Measurements from ENCODE around the gene IPCEF1.
"Not testable (repeated sequence)": the region's sequence is repeated elsewhere in the genome, so short reads cannot be mapped to it uniquely, and the experiment has no call there.

The IPCEF1 gene

GRCh38 chr6:154370545-154370944 lies 13.9 kb upstream of the IPCEF1 start:
- DNase-seq = no peak

GRCh38 chr6:154367839-154368695 lies 11.5 kb upstream of the IPCEF1 start:
- no peak for DNase-seq

- DNase-seq = no peak
Observed at GRCh38 chr6:154367336-154367735, 10.7 kb upstream of the IPCEF1 start.

GRCh38 chr6:154363821-154364220 lies 7.2 kb upstream of the IPCEF1 start:
- DNase-seq = no peak

- DNase-seq = no peak
Observed at GRCh38 chr6:154361476-154361875, 4.9 kb upstream of the IPCEF1 start.

- no peak for DNase-seq
Observed at GRCh38 chr6:154360476-154360875, 3.9 kb upstream of the IPCEF1 start.

- DNase-seq = no peak
Observed at GRCh38 chr6:154359679-154360078, 3.1 kb upstream of the IPCEF1 start.

GRCh38 chr6:154359161-154359574 lies 2.6 kb upstream of the IPCEF1 start:
- no peak for DNase-seq

GRCh38 chr6:154358019-154358545 lies 1.5 kb upstream of the IPCEF1 start:
- DNase-seq = no peak

GRCh38 chr6:154356113-154356512 lies 490 bp downstream of the IPCEF1 start:
- DNase-seq = no peak

- no peak for DNase-seq
Observed at GRCh38 chr6:154354265-154354777, 2.3 kb downstream of the IPCEF1 start.

GRCh38 chr6:154353626-154354025 lies 3.0 kb downstream of the IPCEF1 start:
- DNase-seq = no peak

GRCh38 chr6:154352898-154353585 lies 3.6 kb downstream of the IPCEF1 start:
- DNase-seq = no peak

- DNase-seq = no peak
Observed at GRCh38 chr6:154350293-154350692, 6.3 kb downstream of the IPCEF1 start.

GRCh38 chr6:154347981-154348380 lies 8.6 kb downstream of the IPCEF1 start:
- DNase-seq = no peak

GRCh38 chr6:154345811-154346210 lies 10.8 kb downstream of the IPCEF1 start:
- no peak for DNase-seq

- DNase-seq = no peak
Observed at GRCh38 chr6:154343473-154344308, 12.9 kb downstream of the IPCEF1 start.

- no peak for DNase-seq
Observed at GRCh38 chr6:154341871-154342270, 14.7 kb downstream of the IPCEF1 start.

GRCh38 chr6:154341336-154341735 lies 15.3 kb downstream of the IPCEF1 start:
- DNase-seq = no peak

- DNase-seq = no peak
Observed at GRCh38 chr6:154337406-154338005, 19.1 kb downstream of the IPCEF1 start.

GRCh38 chr6:154334147-154334546 lies 22.5 kb downstream of the IPCEF1 start:
- DNase-seq = not testable (repeated sequence)

- DNase-seq = no peak
Observed at GRCh38 chr6:154331750-154332149, 24.9 kb downstream of the IPCEF1 start.
